MV-4-11 (cell line): Measurements from ENCODE around the gene CUL1.
A peak's percentile ranks its signal among the peaks of the same experiment; 100 is the strongest.
"Not testable (repeated sequence)": the region's sequence is repeated elsewhere in the genome, so short reads cannot be mapped to it uniquely, and the experiment has no call there.

Experiments
- DNase-seq: peaks from one replicate; lab custom pipeline; 2025; lab: John Stamatoyannopoulos, UW

The CUL1 gene

GRCh38 chr7:148697256-148698006 lies 1.3 kb upstream of the CUL1 start:
- DNase-seq, result peak; percentile 6

- DNase-seq, result no peak
These were observed 701 bp upstream of the CUL1 start for GRCh38 chr7:148698007-148698396.

GRCh38 chr7:148699024-148699781 lies 500 bp downstream of the CUL1 start:
- DNase-seq, result peak; percentile 23

- peak; percentile 47 for DNase-seq
These were observed 1.3 kb downstream of the CUL1 start for GRCh38 chr7:148699782-148700629.

- no peak for DNase-seq
These were observed 2.0 kb downstream of the CUL1 start for GRCh38 chr7:148700661-148701064.

- DNase-seq, result peak; percentile 5
These were observed 2.7 kb downstream of the CUL1 start for GRCh38 chr7:148701414-148701813.

- DNase-seq, result no peak
These were observed 4.4 kb downstream of the CUL1 start for GRCh38 chr7:148702876-148703670.

GRCh38 chr7:148703671-148703962 lies 4.9 kb downstream of the CUL1 start:
- DNase-seq, result not testable (repeated sequence)

GRCh38 chr7:148704189-148704588 lies 5.5 kb downstream of the CUL1 start:
- no peak for DNase-seq

GRCh38 chr7:148704970-148705369 lies 6.3 kb downstream of the CUL1 start:
- no peak for DNase-seq

GRCh38 chr7:148706368-148706767 lies 7.7 kb downstream of the CUL1 start:
- no peak for DNase-seq

GRCh38 chr7:148708026-148708885 lies 9.6 kb downstream of the CUL1 start:
- peak; percentile 21 for DNase-seq

- no peak for DNase-seq
These were observed 10.3 kb downstream of the CUL1 start for GRCh38 chr7:148709014-148709413.

- not testable (repeated sequence) for DNase-seq
These were observed 11.7 kb downstream of the CUL1 start for GRCh38 chr7:148710426-148710825.

- DNase-seq, result peak; percentile 47
These were observed 12.7 kb downstream of the CUL1 start for GRCh38 chr7:148711191-148712102.

GRCh38 chr7:148712678-148713329 lies 14.1 kb downstream of the CUL1 start:
- DNase-seq, result peak; percentile 20

- no peak for DNase-seq
These were observed 15.8 kb downstream of the CUL1 start for GRCh38 chr7:148714498-148714897.

GRCh38 chr7:148715027-148715426 lies 16.3 kb downstream of the CUL1 start:
- no peak for DNase-seq

- DNase-seq, result no peak
These were observed 18.6 kb downstream of the CUL1 start for GRCh38 chr7:148717266-148717793.
